GM12878 (cell line): ENCODE measurements around the gene SPRTN. TPM values are rescaled to one million over a fixed set of nuclear protein-coding genes. Genes with fewer than 3 reads are reported as not detected.

ENCODE experiments used
- ATAC-seq: fragments of 200-7000 bp; cut with Tn5 transposase; 3 replicates; pipeline ENCODE4 v1.9.1; 2020; ENCODE audit warnings: mild to moderate bottlenecking, moderate library complexity
- BruUV-seq: library from RNA; stranded (reverse); fragments of 400-500 nt; replicated peaks from 2 replicates; lab custom pipeline; 2021; lab: Mats Ljungman, UMichigan
- CTCF ChIA-PET: fragments of 300-600 bp; sonication (Branson Sonifier 250); formaldehyde crosslinking; extraction: SDS; loops from one replicate; lab custom pipeline; 2021; ENCODE audit warnings: inconsistent platforms; lab: Yijun Ruan, JAX
- POLR2A ChIA-PET: fragments of 350-600 bp; formaldehyde crosslinking; extraction: SDS; loops from one replicate; lab custom pipeline; 2021; ENCODE audit warnings: inconsistent platforms; lab: Charles Lee
- RAD21 ChIA-PET: fragments of 300-600 bp; sonication (Branson Sonifier 250); formaldehyde crosslinking; loops from one replicate; lab custom pipeline; 2023; ENCODE audit warnings: antibody characterized with exemption; ENCODE audit not compliant: unreplicated experiment; lab: Charles Lee
- SMC1A ChIA-PET: fragments of 300-600 bp; sonication (Branson Sonifier 250); formaldehyde crosslinking; loops from one replicate; lab custom pipeline; 2023; ENCODE audit not compliant: unreplicated experiment, uncharacterized antibody; lab: Charles Lee
- DNase-seq: peaks from one replicate; pipeline ENCODE4 v3.0.0-alpha.2; 2011; ENCODE audit warnings: low read depth, low spot score
- FAIRE-seq: peaks from 3 replicates; lab custom pipeline; 2011; peaks lifted over from hg19 to GRCh38; lab: Jason Lieb, UNC
- H2AFZ ChIP-seq: 2 replicates; pipeline ENCODE4 v1.6.0; 2011; ENCODE audit warnings: low read depth, low read length, control low read depth; ENCODE audit not compliant: control insufficient read depth
- H3K27ac ChIP-seq: 2 replicates; pipeline ENCODE4 v1.5.1; 2011; ENCODE audit warnings: control low read depth; ENCODE audit not compliant: control insufficient read depth, insufficient read depth
- H3K27me3 ChIP-seq, 2 experiments: replicated peaks in 1 of 2; 2 replicates each; pipeline versions ENCODE4 v1.6.0 to v1.6.1; 2011; ENCODE audit warnings: low read length in 1 of 2; ENCODE audit not compliant: control insufficient read depth in 2 of 2, insufficient read depth in 2 of 2
- H3K36me3 ChIP-seq, 2 experiments: 2 replicates each; pipeline ENCODE4 v1.5.1; 2011; ENCODE audit warnings: low read length in 1 of 2; ENCODE audit not compliant: control insufficient read depth in 2 of 2, insufficient read depth in 2 of 2
- H3K4me1 ChIP-seq: 2 replicates; pipeline ENCODE4 v1.6.1; 2011; ENCODE audit warnings: mild to moderate bottlenecking, low read length, moderate library complexity, mixed read lengths; ENCODE audit not compliant: control insufficient read depth, insufficient read depth
- H3K4me2 ChIP-seq: 2 replicates; pipeline ENCODE4 v1.6.0; 2011; ENCODE audit warnings: control low read depth; ENCODE audit not compliant: control insufficient read depth, insufficient read depth
- H3K4me3 ChIP-seq: fragments of 200-600 bp; sonication (generic); 2 replicates; pipeline ENCODE4 v1.5.1; 2016
- H3K79me2 ChIP-seq: 2 replicates; pipeline ENCODE4 v1.6.0; 2011; ENCODE audit warnings: low read length; ENCODE audit not compliant: control insufficient read depth, insufficient read depth
- H3K9ac ChIP-seq: 2 replicates; pipeline ENCODE4 v1.8.0; 2011; ENCODE audit warnings: low read length, control low read depth, mixed read lengths; ENCODE audit not compliant: control insufficient read depth, insufficient read depth
- H3K9me3 ChIP-seq: replicated peaks from 3 replicates; pipeline ENCODE4 v1.5.1; 2011; ENCODE audit warnings: mild to moderate bottlenecking, low read length; ENCODE audit not compliant: control insufficient read depth, insufficient read depth
- H4K20me1 ChIP-seq: 2 replicates; pipeline ENCODE4 v1.6.0; 2011; ENCODE audit not compliant: control insufficient read depth, insufficient read depth
- BACH1 ChIP-seq: fragments of 450-650 bp; IDR thresholded peaks from 2 replicates; pipeline ENCODE4 v1.6.1; 2017; ENCODE audit warnings: mild to moderate bottlenecking, borderline replicate concordance
- CBFB ChIP-seq: IDR thresholded peaks from 2 replicates; pipeline ENCODE4 v1.6.1; 2016; ENCODE audit warnings: antibody characterized with exemption, low read depth
- CHD1 ChIP-seq: IDR thresholded peaks from 2 replicates; pipeline ENCODE4 v1.6.1; 2012; ENCODE audit warnings: low read depth, low read length, improper control_type of control experiment
- CREB1 ChIP-seq: IDR thresholded peaks from 2 replicates; pipeline ENCODE4 v1.6.1; 2012; ENCODE audit warnings: low read depth, mild to moderate bottlenecking, inconsistent platforms
- EGR1 ChIP-seq, 2 experiments: IDR thresholded peaks; 1 replicate in 1 of 2; 2 replicates in 1 of 2; pipeline ENCODE4 v1.6.1; 2011 to 2012; ENCODE audit warnings: low read depth in 2 of 2, low read length in 2 of 2, borderline replicate concordance in 1 of 2, mild to moderate bottlenecking in 1 of 2, moderate library complexity in 1 of 2
- FOXM1 ChIP-seq: IDR thresholded peaks from 2 replicates; pipeline ENCODE4 v1.6.1; 2012; ENCODE audit warnings: low read depth, mild to moderate bottlenecking, inconsistent platforms, low read length, moderate library complexity
- IRF4 ChIP-seq: IDR thresholded peaks from 2 replicates; pipeline ENCODE4 v1.6.1; 2011; ENCODE audit warnings: low read depth, low read length
- JUNB ChIP-seq: IDR thresholded peaks from 2 replicates; pipeline ENCODE4 v1.6.1; 2016; ENCODE audit warnings: antibody characterized with exemption, mild to moderate bottlenecking
- JUND ChIP-seq: IDR thresholded peaks from 2 replicates; pipeline ENCODE4 v1.6.1; 2012; ENCODE audit warnings: low read depth, mild to moderate bottlenecking, low read length, improper control_type of control experiment, moderate library complexity
- MTA3 ChIP-seq: IDR thresholded peaks from 2 replicates; pipeline ENCODE4 v1.6.1; 2012; ENCODE audit warnings: low read length, inconsistent platforms, borderline replicate concordance
- MYC ChIP-seq: IDR thresholded peaks from 2 replicates; pipeline ENCODE4 v1.6.1; 2011; ENCODE audit warnings: mild to moderate bottlenecking, low read length, moderate library complexity, inconsistent platforms; ENCODE audit not compliant: insufficient read depth, insufficient replicate concordance, insufficient read length, severe bottlenecking
- NBN ChIP-seq: fragments of 450-650 bp; IDR thresholded peaks from 2 replicates; pipeline ENCODE4 v1.6.1; 2016
- NRF1 ChIP-seq: conservative IDR thresholded peaks from 2 replicates; pipeline ENCODE4 v1.6.1; 2011; ENCODE audit warnings: mild to moderate bottlenecking, low read depth, low read length, improper control_type of control experiment
- PML ChIP-seq: IDR thresholded peaks from 2 replicates; pipeline ENCODE4 v1.6.1; 2012; ENCODE audit warnings: low read length, inconsistent platforms
- POU2F2 ChIP-seq: IDR thresholded peaks from 3 replicates; pipeline ENCODE4 v1.6.1; 2011; ENCODE audit warnings: low read depth, mild to moderate bottlenecking, low read length, borderline replicate concordance
- SMC3 ChIP-seq: IDR thresholded peaks from 2 replicates; pipeline ENCODE4 v1.6.1; 2011; ENCODE audit warnings: low read length, improper control_type of control experiment, borderline replicate concordance
- SPI1 ChIP-seq: IDR thresholded peaks from 2 replicates; pipeline ENCODE4 v1.6.1; 2011; ENCODE audit warnings: low read depth, mild to moderate bottlenecking, low read length, moderate library complexity, borderline replicate concordance; ENCODE audit not compliant: insufficient read depth
- SREBF1 ChIP-seq: IDR thresholded peaks from 2 replicates; pipeline ENCODE4 v1.6.1; 2012; ENCODE audit warnings: mild to moderate bottlenecking, low read length
- TARDBP ChIP-seq: IDR thresholded peaks from 2 replicates; pipeline ENCODE4 v1.6.1; 2016; ENCODE audit warnings: borderline replicate concordance
- YY1 ChIP-seq: IDR thresholded peaks from 2 replicates; pipeline ENCODE4 v1.6.1; 2011; ENCODE audit warnings: low read depth, mild to moderate bottlenecking, low read length
- WGBS: methylation state at CpG from one replicate; pipeline ENCODE4 v1.1.6; 2016; ENCODE audit warnings: low lambda C conversion rate; ENCODE audit not compliant: insufficient replicate concordance, insufficient coverage; ENCODE audit errors: missing lambda C conversion rate; 5-methylcytosine and 5-hydroxymethylcytosine counted together
- in situ Hi-C: fragments of 300-500 bp; cut with MboI; formaldehyde crosslinking; loops from 9 replicates; pipeline ENCODE4 v1.14.3; 2018; ENCODE audit warnings: mixed read lengths
- intact Hi-C: fragments of 100-400 bp; cut with micrococcal nuclease; formaldehyde crosslinking; loops from one replicate; pipeline ENCODE4 v1.14.2; 2022; ENCODE audit not compliant: unreplicated experiment
- polyA plus RNA-seq, 11 experiments: library from polyadenylated mRNA; depleted of rRNA in 4 of 11; unstranded in 6 of 11; stranded (reverse) in 5 of 11; fragments of >200 nt; fragmentation: Nextera tagmentation in 4 of 11; fragmentation: Illumina TruSeq in 1 of 11; extraction: Ambion mirVana in 4 of 11; extraction: Trizol in 1 of 11; gene quantifications; 1 replicate in 1 of 11; 2 replicates in 10 of 11; pipeline versions ENCODE4 v1.2.1 to v1.2.3, GENCODE V29; 2011 to 2016; ENCODE audit warnings: inconsistent platforms in 2 of 11, missing spikeins in 2 of 11, low read depth in 1 of 11
- total RNA-seq, 4 experiments: library from RNA; depleted of rRNA in 3 of 4; stranded (reverse); fragments of >200 nt in 3 of 4; fragmentation: Illumina TruSeq in 1 of 4; extraction: Trizol in 1 of 4; gene quantifications; 2 replicates each; pipeline versions ENCODE4 v1.2.1 to v1.2.3, GENCODE V29; 2013 to 2021
- TF ChIP-seq, protein P1 (sequence below): fragments of 450-650 bp; IDR thresholded peaks from 2 replicates; pipeline ENCODE4 v1.6.1; 2016; ENCODE audit warnings: mild to moderate bottlenecking
- TF ChIP-seq, protein P2 (sequence below): fragments of 450-650 bp; IDR thresholded peaks from 2 replicates; pipeline ENCODE4 v1.6.1; 2017; ENCODE audit warnings: borderline replicate concordance
- TF ChIP-seq, protein P3 (sequence below): IDR thresholded peaks from 2 replicates; pipeline ENCODE4 v1.6.1; 2011; ENCODE audit warnings: low read depth, low read length, improper control_type of control experiment, borderline replicate concordance

Gene SPRTN
- total and polyA plus RNA-seq, 10 of the 15 experiments (the other 5 are each of a cell fraction or from before 2014, with no cell fraction given), result 4.4 to 16.5 (median 12.1) TPM

DNA sequence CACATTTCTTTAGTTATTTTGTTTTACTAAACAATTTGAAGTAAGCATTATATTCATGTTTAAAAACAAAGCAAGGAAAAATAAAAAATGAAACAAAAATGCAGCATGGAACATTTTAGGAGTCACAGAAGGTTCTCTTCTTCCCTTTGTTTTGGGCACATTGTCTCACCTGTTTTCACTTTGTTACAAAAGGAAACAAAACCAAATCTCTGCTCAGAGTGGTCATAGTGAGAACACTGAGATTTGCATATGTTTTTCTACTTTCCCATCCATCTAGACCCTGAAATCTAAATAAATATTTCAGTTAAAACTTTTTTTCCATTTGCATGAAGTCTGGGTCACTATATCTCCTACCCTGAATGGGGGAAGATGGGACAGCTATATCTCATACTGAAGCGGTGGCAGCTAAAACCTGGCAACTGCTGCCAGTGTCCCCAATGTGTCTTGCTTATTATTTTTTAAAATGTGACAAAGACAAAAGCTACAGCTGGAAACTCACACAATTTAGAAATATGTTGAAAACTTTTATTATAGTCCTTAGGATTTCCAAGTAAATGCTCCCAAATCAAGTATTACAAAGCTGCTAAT, 3.9 kb upstream of the SPRTN start:
- RAD21 ChIA-PET, result no interaction called here
- TF ChIP-seq NRF1 (no peak), JUND (no peak), CBFB (no peak), PML (no peak), IRF4 (peak; percentile 26; the same call in 1 of the 2 replicates), JUNB (peak; percentile 68; the same call in 1 of the 2 replicates), YY1 (no peak), TARDBP (no peak), NBN (no peak), SREBF1 (no peak), POU2F2 (peak; percentile 79; the same call in 2 of the 3 replicates), SPI1 (no peak), MTA3 (no peak), EGR1 (IDR thresholded peaks at IDR 0.05; ENCODE audit: borderline replicate concordance in 1 of 2, low read depth in 2 of 2, low read length in 2 of 2) (no peak), CHD1 (no peak), CREB1 (no peak), MYC (no peak), BACH1 (no peak), SMC3 (no peak), FOXM1 (no peak)
- TF ChIP-seq, protein P1, sequence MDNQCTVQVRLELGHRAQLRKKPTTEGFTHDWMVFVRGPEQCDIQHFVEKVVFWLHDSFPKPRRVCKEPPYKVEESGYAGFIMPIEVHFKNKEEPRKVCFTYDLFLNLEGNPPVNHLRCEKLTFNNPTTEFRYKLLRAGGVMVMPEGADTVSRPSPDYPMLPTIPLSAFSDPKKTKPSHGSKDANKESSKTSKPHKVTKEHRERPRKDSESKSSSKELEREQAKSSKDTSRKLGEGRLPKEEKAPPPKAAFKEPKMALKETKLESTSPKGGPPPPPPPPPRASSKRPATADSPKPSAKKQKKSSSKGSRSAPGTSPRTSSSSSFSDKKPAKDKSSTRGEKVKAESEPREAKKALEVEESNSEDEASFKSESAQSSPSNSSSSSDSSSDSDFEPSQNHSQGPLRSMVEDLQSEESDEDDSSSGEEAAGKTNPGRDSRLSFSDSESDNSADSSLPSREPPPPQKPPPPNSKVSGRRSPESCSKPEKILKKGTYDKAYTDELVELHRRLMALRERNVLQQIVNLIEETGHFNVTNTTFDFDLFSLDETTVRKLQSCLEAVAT, result no peak
- TF ChIP-seq, protein P2, sequence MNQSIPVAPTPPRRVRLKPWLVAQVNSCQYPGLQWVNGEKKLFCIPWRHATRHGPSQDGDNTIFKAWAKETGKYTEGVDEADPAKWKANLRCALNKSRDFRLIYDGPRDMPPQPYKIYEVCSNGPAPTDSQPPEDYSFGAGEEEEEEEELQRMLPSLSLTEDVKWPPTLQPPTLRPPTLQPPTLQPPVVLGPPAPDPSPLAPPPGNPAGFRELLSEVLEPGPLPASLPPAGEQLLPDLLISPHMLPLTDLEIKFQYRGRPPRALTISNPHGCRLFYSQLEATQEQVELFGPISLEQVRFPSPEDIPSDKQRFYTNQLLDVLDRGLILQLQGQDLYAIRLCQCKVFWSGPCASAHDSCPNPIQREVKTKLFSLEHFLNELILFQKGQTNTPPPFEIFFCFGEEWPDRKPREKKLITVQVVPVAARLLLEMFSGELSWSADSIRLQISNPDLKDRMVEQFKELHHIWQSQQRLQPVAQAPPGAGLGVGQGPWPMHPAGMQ, result no peak
- TF ChIP-seq, protein P3, sequence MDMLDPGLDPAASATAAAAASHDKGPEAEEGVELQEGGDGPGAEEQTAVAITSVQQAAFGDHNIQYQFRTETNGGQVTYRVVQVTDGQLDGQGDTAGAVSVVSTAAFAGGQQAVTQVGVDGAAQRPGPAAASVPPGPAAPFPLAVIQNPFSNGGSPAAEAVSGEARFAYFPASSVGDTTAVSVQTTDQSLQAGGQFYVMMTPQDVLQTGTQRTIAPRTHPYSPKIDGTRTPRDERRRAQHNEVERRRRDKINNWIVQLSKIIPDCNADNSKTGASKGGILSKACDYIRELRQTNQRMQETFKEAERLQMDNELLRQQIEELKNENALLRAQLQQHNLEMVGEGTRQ, result no peak

More for the DNA sequence above, 3.9 kb upstream of the SPRTN start:
- Histone ChIP-seq H3K79me2 (peaks cover 59% of the 10 kb centered on the region), H3K27me3 (no peaks in the 10 kb centered on the region), H3K9ac (no peak overlapping the region), H2AFZ (no peak overlapping the region), H3K36me3 (no peaks in the 10 kb centered on the region), H3K9me3 (no peaks in the 10 kb centered on the region), H4K20me1 (no peaks in the 10 kb centered on the region; the same call in 1 of the 2 replicates), H3K27ac (no peak overlapping the region), H3K4me1 (peaks cover 16% of the 10 kb centered on the region), H3K4me3 (peak overlapping the region; percentile 43), H3K4me2 (peak overlapping the region; percentile 93)
- ChIA-PET SMC1A (interaction anchor here (0.8 to 3.1 kb wide), 6 partner anchors 9 to 691 kb away, joined by 3 to 10 read pairs (median 4); no protein-coding TSS in a partner anchor), POLR2A (interaction anchor here (0.7 to 1.5 kb wide), 2 partner anchors 26 to 86 kb away, joined by 3 to 9 read pairs; no protein-coding TSS in a partner anchor), CTCF (interaction anchor here (1.2 to 4.1 kb wide), 5 partner anchors 18 to 256 kb away, joined by 3 to 28 read pairs (median 7); no protein-coding TSS in a partner anchor)
- FAIRE-seq (peak; percentile 27), ATAC-seq (peak; percentile 7; the same call in 1 of the 3 replicates), DNase-seq (peak; percentile 21)
- intact Hi-C loops (no loop called here), in situ Hi-C loops (no loop called here)
- no TSS peak for BruUV-seq
- WGBS, result 53% methylated on average over 1 of the region's 1 CpG
